ENCODE results near the gene TECTA. TPM values are rescaled to one million over a fixed set of nuclear protein-coding genes. Genes with fewer than 3 reads are reported as not detected.

Gene TECTA
- total RNA-seq, 1 experiment from 2014 or later = 0.15 TPM

DNA sequence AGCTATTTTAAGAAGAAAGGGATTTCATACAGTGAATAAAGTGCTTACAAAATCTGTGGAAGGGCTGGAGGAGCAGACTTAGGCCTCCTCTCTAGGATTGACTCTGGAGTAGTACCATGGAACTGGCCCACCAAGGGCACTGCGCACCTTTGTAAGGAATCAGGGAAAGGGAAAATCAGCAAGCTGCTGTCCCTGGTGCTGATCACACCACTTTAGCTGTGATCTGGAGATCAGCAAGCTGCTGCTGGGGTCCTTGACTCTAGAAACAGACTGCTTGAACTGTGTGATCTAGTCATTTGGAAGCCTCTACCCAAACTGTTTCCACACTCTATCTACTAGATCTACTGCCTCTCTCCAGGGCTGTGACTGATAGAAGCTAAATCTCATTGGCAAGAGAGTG lies 18.4 kb upstream of the TECTA start:
- TF ChIP-seq, protein P1, sequence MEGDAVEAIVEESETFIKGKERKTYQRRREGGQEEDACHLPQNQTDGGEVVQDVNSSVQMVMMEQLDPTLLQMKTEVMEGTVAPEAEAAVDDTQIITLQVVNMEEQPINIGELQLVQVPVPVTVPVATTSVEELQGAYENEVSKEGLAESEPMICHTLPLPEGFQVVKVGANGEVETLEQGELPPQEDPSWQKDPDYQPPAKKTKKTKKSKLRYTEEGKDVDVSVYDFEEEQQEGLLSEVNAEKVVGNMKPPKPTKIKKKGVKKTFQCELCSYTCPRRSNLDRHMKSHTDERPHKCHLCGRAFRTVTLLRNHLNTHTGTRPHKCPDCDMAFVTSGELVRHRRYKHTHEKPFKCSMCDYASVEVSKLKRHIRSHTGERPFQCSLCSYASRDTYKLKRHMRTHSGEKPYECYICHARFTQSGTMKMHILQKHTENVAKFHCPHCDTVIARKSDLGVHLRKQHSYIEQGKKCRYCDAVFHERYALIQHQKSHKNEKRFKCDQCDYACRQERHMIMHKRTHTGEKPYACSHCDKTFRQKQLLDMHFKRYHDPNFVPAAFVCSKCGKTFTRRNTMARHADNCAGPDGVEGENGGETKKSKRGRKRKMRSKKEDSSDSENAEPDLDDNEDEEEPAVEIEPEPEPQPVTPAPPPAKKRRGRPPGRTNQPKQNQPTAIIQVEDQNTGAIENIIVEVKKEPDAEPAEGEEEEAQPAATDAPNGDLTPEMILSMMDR (IDR thresholded peaks at IDR 0.05) = no peak
- TF ChIP-seq TCF7L2 (IDR thresholded peaks at IDR 0.05; ENCODE audit: low read depth, low read length) = no peak
- TF ChIP-seq SIN3A (IDR thresholded peaks at IDR 0.05; ENCODE audit: borderline replicate concordance, insufficient read depth, low read depth, low read length) = no peak
- no peak for TF ChIP-seq POLR2AphosphoS5 (IDR thresholded peaks at IDR 0.05; ENCODE audit: low read depth, low read length)
- TF ChIP-seq, protein P2, sequence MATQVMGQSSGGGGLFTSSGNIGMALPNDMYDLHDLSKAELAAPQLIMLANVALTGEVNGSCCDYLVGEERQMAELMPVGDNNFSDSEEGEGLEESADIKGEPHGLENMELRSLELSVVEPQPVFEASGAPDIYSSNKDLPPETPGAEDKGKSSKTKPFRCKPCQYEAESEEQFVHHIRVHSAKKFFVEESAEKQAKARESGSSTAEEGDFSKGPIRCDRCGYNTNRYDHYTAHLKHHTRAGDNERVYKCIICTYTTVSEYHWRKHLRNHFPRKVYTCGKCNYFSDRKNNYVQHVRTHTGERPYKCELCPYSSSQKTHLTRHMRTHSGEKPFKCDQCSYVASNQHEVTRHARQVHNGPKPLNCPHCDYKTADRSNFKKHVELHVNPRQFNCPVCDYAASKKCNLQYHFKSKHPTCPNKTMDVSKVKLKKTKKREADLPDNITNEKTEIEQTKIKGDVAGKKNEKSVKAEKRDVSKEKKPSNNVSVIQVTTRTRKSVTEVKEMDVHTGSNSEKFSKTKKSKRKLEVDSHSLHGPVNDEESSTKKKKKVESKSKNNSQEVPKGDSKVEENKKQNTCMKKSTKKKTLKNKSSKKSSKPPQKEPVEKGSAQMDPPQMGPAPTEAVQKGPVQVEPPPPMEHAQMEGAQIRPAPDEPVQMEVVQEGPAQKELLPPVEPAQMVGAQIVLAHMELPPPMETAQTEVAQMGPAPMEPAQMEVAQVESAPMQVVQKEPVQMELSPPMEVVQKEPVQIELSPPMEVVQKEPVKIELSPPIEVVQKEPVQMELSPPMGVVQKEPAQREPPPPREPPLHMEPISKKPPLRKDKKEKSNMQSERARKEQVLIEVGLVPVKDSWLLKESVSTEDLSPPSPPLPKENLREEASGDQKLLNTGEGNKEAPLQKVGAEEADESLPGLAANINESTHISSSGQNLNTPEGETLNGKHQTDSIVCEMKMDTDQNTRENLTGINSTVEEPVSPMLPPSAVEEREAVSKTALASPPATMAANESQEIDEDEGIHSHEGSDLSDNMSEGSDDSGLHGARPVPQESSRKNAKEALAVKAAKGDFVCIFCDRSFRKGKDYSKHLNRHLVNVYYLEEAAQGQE (IDR thresholded peaks at IDR 0.05; ENCODE audit: insufficient read depth in 1 of 2, low read depth in 2 of 2, low read length in 1 of 2) = peak; percentile 93 to 94
- Histone ChIP-seq H3K9me3 (ENCODE audit: control insufficient read depth, insufficient read depth, low read depth, low read length) (no peaks in the 10 kb centered on the region), H3K27me3 (ENCODE audit: control insufficient read depth, insufficient read depth, low read length) (no peaks in the 10 kb centered on the region), H3K27ac (ENCODE audit: low read length) (no peak overlapping the region), H3K36me3 (ENCODE audit: control insufficient read depth, insufficient read depth, low read length) (no peaks in the 10 kb centered on the region), H3K4me1 (ENCODE audit: control insufficient read depth, insufficient read depth, low read length) (no peaks in the 10 kb centered on the region), H3K4me3 (ENCODE audit: low read depth in 2 of 2, low read length in 2 of 2) (no peak overlapping the region)
- in situ Hi-C loops (cut with HindIII; ENCODE audit: low pct_unique_long_range_greater_than_20kb, low sequenced_read_pairs) = no loop called here
- no peak for DNase-seq (ENCODE audit: low read depth, low spot score)
- POLR2A ChIA-PET = no interaction called here
- ATAC-seq = no peak
- BruUV-seq (replicated peaks) = no TSS peak
- intact Hi-C loops (cut with micrococcal nuclease; ENCODE audit: unreplicated experiment) = no loop called here
- CTCF ChIA-PET = no interaction called here

DNA sequence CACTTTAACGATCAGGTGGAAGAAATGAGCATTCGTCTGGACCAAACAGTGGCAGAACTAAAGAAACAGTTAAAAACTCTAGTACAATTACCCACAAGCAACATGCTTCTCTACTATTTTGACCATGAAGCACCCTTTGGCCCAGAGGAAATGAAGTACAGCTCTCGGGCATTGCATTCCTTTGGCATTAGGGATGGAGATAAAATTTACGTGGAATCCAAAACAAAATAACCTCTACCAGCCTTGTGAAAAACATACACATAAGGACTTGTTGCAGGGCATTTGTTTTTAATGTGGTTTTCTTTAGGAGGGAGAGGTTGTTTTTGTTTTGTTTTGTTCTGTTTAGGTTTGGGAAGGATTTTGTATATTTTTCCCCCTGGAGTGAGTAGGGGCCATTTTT lies 14.2 kb upstream of the TECTA start:
- H3K4me3 ChIP-seq (ENCODE audit: low read depth in 2 of 2, low read length in 2 of 2) = no peak overlapping the region
- no peak overlapping the region for H3K27ac ChIP-seq (ENCODE audit: low read length)
- TF ChIP-seq, protein P1 (IDR thresholded peaks at IDR 0.05) = no peak
- no peak for TF ChIP-seq SIN3A (IDR thresholded peaks at IDR 0.05; ENCODE audit: borderline replicate concordance, insufficient read depth, low read depth, low read length)
- TF ChIP-seq POLR2AphosphoS5 (IDR thresholded peaks at IDR 0.05; ENCODE audit: low read depth, low read length) = no peak
- no peak for TF ChIP-seq TCF7L2 (IDR thresholded peaks at IDR 0.05; ENCODE audit: low read depth, low read length)
- TF ChIP-seq, protein P2 (IDR thresholded peaks at IDR 0.05; ENCODE audit: insufficient read depth in 1 of 2, low read depth in 2 of 2, low read length in 1 of 2) = no peak
- no peaks in the 10 kb centered on the region for H3K4me1 ChIP-seq (ENCODE audit: control insufficient read depth, insufficient read depth, low read length)
- no TSS peak for BruUV-seq (replicated peaks)
- ATAC-seq (peak; percentile 38; the same call in 1 of the 2 replicates), DNase-seq (ENCODE audit: low read depth, low spot score) (no peak)
- in situ Hi-C loops (cut with HindIII; ENCODE audit: low pct_unique_long_range_greater_than_20kb, low sequenced_read_pairs) = no loop called here
- intact Hi-C loops (cut with micrococcal nuclease; ENCODE audit: unreplicated experiment) = no loop called here
- POLR2A ChIA-PET = no interaction called here
- no peaks in the 10 kb centered on the region for H3K27me3 ChIP-seq (ENCODE audit: control insufficient read depth, insufficient read depth, low read length)
- no peaks in the 10 kb centered on the region for H3K9me3 ChIP-seq (ENCODE audit: control insufficient read depth, insufficient read depth, low read depth, low read length)
- CTCF ChIA-PET = no interaction called here
- H3K36me3 ChIP-seq (ENCODE audit: control insufficient read depth, insufficient read depth, low read length) = no peaks in the 10 kb centered on the region
